HEK293 (cell line): Measurements from ENCODE around the gene ACAA2.

Experiments
- CTCF ChIA-PET: fragments of 350-600 bp; formaldehyde crosslinking; extraction: SDS; loops from one replicate; lab custom pipeline; 2021; ENCODE audit warnings: antibody characterized with exemption; lab: Yijun Ruan, JAX
- POLR2A ChIA-PET: fragments of 300-600 bp; formaldehyde crosslinking; extraction: SDS; loops from one replicate; lab custom pipeline; 2020; ENCODE audit warnings: antibody characterized with exemption, inconsistent platforms; lab: Yijun Ruan, JAX
- H3K27ac ChIP-seq: fragments of 200-500 bp; sonication (Bioruptor generic); 2 replicates; pipeline ENCODE4 v1.5.1; 2014; ENCODE audit warnings: low read depth, low read length, control low read depth, inconsistent platforms; ENCODE audit errors: extremely low read depth
- H3K36me3 ChIP-seq, 2 experiments: fragments of 200-500 bp in 1 of 2; sonication (Bioruptor generic) in 1 of 2; 1 replicate in 1 of 2; 2 replicates in 1 of 2; pipeline ENCODE4 v1.5.1; 2014 to 2017; ENCODE audit warnings: inconsistent platforms in 2 of 2, low read length in 2 of 2; ENCODE audit not compliant: control insufficient read depth in 2 of 2, insufficient read depth in 1 of 2
- H3K4me1 ChIP-seq: fragments of 200-500 bp; sonication (Bioruptor generic); 2 replicates; pipeline ENCODE4 v1.5.1; 2014; ENCODE audit warnings: mild to moderate bottlenecking, low read length, inconsistent platforms; ENCODE audit not compliant: control insufficient read depth, insufficient read depth
- H3K4me3 ChIP-seq: 2 replicates; pipeline ENCODE4 v1.5.1; 2011; ENCODE audit warnings: low read depth, mild to moderate bottlenecking, control low read depth, low read length, moderate library complexity
- H3K9me3 ChIP-seq: fragments of 200-500 bp; sonication (Bioruptor generic); 2 replicates; pipeline ENCODE4 v1.5.1; 2014; ENCODE audit warnings: low read depth, low read length, inconsistent platforms; ENCODE audit not compliant: control insufficient read depth, insufficient read depth
- FEZF1 ChIP-seq: fragments of 450-650 bp; formaldehyde crosslinking; IDR thresholded peaks from 2 replicates; pipeline ENCODE4 v1.5.1; 2016; ENCODE audit warnings: missing biosample characterization, missing genetic modification characterization
- KLF16 ChIP-seq: fragments of 450-650 bp; formaldehyde crosslinking; IDR thresholded peaks from 2 replicates; pipeline ENCODE4 v1.5.1; 2017; ENCODE audit warnings: missing biosample characterization, missing genetic modification characterization
- PRDM1 ChIP-seq: fragments of 450-650 bp; formaldehyde crosslinking; IDR thresholded peaks from 2 replicates; pipeline ENCODE4; 2016; ENCODE audit warnings: missing biosample characterization, missing genetic modification characterization
- PRDM10 ChIP-seq: fragments of 450-650 bp; formaldehyde crosslinking; IDR thresholded peaks from 2 replicates; pipeline ENCODE4 v1.5.1; 2016; ENCODE audit warnings: missing biosample characterization, missing genetic modification characterization
- SP3 ChIP-seq: fragments of 450-650 bp; formaldehyde crosslinking; IDR thresholded peaks from 2 replicates; pipeline ENCODE4 v1.5.1; 2016; ENCODE audit warnings: missing biosample characterization, missing genetic modification characterization
- ZBTB48 ChIP-seq: fragments of 450-650 bp; formaldehyde crosslinking; IDR thresholded peaks from 2 replicates; pipeline ENCODE4 v1.5.1; 2016; ENCODE audit warnings: missing biosample characterization, missing genetic modification characterization
- ZNF223 ChIP-seq: fragments of 450-650 bp; formaldehyde crosslinking; IDR thresholded peaks from 2 replicates; pipeline ENCODE4 v1.5.1; 2016; ENCODE audit warnings: missing biosample characterization, missing genetic modification characterization
- ZNF366 ChIP-seq: fragments of 450-650 bp; formaldehyde crosslinking; conservative IDR thresholded peaks from 2 replicates; pipeline ENCODE4 v1.5.1; 2016; ENCODE audit warnings: missing biosample characterization, missing genetic modification characterization
- ZNF404 ChIP-seq: fragments of 450-650 bp; formaldehyde crosslinking; IDR thresholded peaks from 2 replicates; pipeline ENCODE4 v1.5.1; 2017; ENCODE audit warnings: missing biosample characterization, missing genetic modification characterization
- ZNF639 ChIP-seq: fragments of 450-650 bp; formaldehyde crosslinking; IDR thresholded peaks from 2 replicates; pipeline ENCODE4 v1.5.1; 2016; ENCODE audit warnings: missing biosample characterization, missing genetic modification characterization
- ZNF707 ChIP-seq: fragments of 450-650 bp; formaldehyde crosslinking; IDR thresholded peaks from 2 replicates; pipeline ENCODE4 v1.5.1; 2016; ENCODE audit warnings: missing biosample characterization, missing genetic modification characterization
- ZSCAN16 ChIP-seq: fragments of 450-650 bp; formaldehyde crosslinking; IDR thresholded peaks from 2 replicates; pipeline ENCODE4 v1.5.1; 2016; ENCODE audit warnings: missing biosample characterization, missing genetic modification characterization
- ZSCAN18 ChIP-seq: fragments of 450-650 bp; formaldehyde crosslinking; IDR thresholded peaks from 2 replicates; pipeline ENCODE4 v1.5.1; 2016; ENCODE audit warnings: missing biosample characterization, missing genetic modification characterization
- ZSCAN30 ChIP-seq: fragments of 450-650 bp; IDR thresholded peaks from 2 replicates; pipeline ENCODE4 v1.5.1; 2018; ENCODE audit warnings: missing biosample characterization, mild to moderate bottlenecking, missing genetic modification characterization, moderate library complexity

ACAA2 gene

GRCh38 chr18:49813069-49813318 lies 339 bp downstream of the ACAA2 start:
- H3K27ac ChIP-seq: peak overlapping the region; percentile 96
- POLR2A ChIA-PET: interaction anchor here (0.7 to 1.4 kb wide), 4 partner anchors 22 to 326 kb away, joined by 4 to 5 read pairs (median 4); partner anchors contain the start of gene C18orf32

GRCh38 chr18:49812286-49813068 lies 856 bp downstream of the ACAA2 start:
- H3K36me3 ChIP-seq: no peaks in the 10 kb centered on the region; a peak in 1 of 3 replicates
- peak overlapping the region; percentile 96 for H3K27ac ChIP-seq
- H3K4me3 ChIP-seq: peak overlapping the region; percentile 76
- peaks cover 22% of the 10 kb centered on the region for H3K4me1 ChIP-seq
- ChIA-PET CTCF (interaction anchor here (0.7 to 1.9 kb wide), 2 partner anchors 49 to 207 kb away, joined by 4 to 7 read pairs; no protein-coding TSS in a partner anchor), POLR2A (interaction anchor here (0.7 to 1.4 kb wide), 4 partner anchors 23 to 325 kb away, joined by 4 to 5 read pairs (median 4); partner anchors contain the start of gene C18orf32)
- H3K9me3 ChIP-seq: no peaks in the 10 kb centered on the region
- TF ChIP-seq PRDM10 (peak; percentile 95), ZNF639 (tag by site-specific recombination) (0 out of 2 replicates have a peak, but pooled peaks have one; percentile 37), ZNF223 (tag by site-specific recombination) (no peak), ZNF366 (tag by site-specific recombination) (peak; percentile 72), ZBTB48 (tag by site-specific recombination) (peak; percentile 57), PRDM1 (tag by site-specific recombination) (peak; percentile 95), ZSCAN16 (no peak), ZNF707 (tag by site-specific recombination) (no peak), FEZF1 (tag by site-specific recombination) (no peak), KLF16 (tag by site-specific recombination) (peak; percentile 45; the same call in 1 of the 2 replicates), SP3 (tag by site-specific recombination) (0 out of 2 replicates have a peak, but pooled peaks have one; percentile 21)

More at GRCh38 chr18:49813069-49813318, 339 bp downstream of the ACAA2 start:
- Histone ChIP-seq H3K4me1 (peaks cover 22% of the 10 kb centered on the region), H3K9me3 (no peaks in the 10 kb centered on the region), H3K36me3 (no peaks in the 10 kb centered on the region; a peak in 1 of 3 replicates), H3K4me3 (peak overlapping the region; percentile 76)
- TF ChIP-seq ZSCAN30 (tag by site-specific recombination) (no peak), PRDM10 (no peak), ZNF707 (tag by site-specific recombination) (no peak), ZSCAN18 (tag by site-specific recombination) (no peak), ZNF404 (tag by site-specific recombination) (no peak)
- CTCF ChIA-PET: interaction anchor here (1.9 kb wide), 1 partner anchor 48 kb away, joined by 7 read pairs; no protein-coding TSS in a partner anchor
